ENCODE results near the gene CEMP1.

Gene CEMP1

GRCh38 chr16:2497116-2497630 is 34.0 kb downstream of the CEMP1 start:
- Histone ChIP-seq H3K36me3 (replicated peaks; ENCODE audit: low read depth, low read length) (no peaks in the 10 kb centered on the region), H3K27me3 (ENCODE audit: low read depth, low read length) (no peaks in the 10 kb centered on the region), H4K20me1 (ENCODE audit: insufficient read depth, low read length) (no peaks in the 10 kb centered on the region), H3K79me2 (ENCODE audit: low read length) (no peaks in the 10 kb centered on the region), H3K4me3 (ENCODE audit: low read length) (no peak overlapping the region), H3K4me1 (ENCODE audit: low read length) (peaks cover 9% of the 10 kb centered on the region), H3K9ac (ENCODE audit: low read length) (no peak overlapping the region), H2AFZ (ENCODE audit: low read depth, low read length) (no peak overlapping the region), H3K4me2 (ENCODE audit: low read length) (no peak overlapping the region), H3K9me3 (ENCODE audit: insufficient read depth, low read length) (no peaks in the 10 kb centered on the region), H3K27ac (ENCODE audit: low read length) (no peak overlapping the region)
- no peak for TF ChIP-seq CTCF (IDR thresholded peaks at IDR 0.05; ENCODE audit: low read depth, low read length)
- TF ChIP-seq EZH2phosphoT487 (IDR thresholded peaks at IDR 0.05; ENCODE audit: low read depth) = no peak

- Histone ChIP-seq H3K9ac (ENCODE audit: low read length) (no peak overlapping the region), H3K4me1 (ENCODE audit: low read length) (peaks cover 6% of the 10 kb centered on the region), H3K4me2 (ENCODE audit: low read length) (no peak overlapping the region), H2AFZ (ENCODE audit: low read depth, low read length) (no peak overlapping the region), H3K9me3 (ENCODE audit: insufficient read depth, low read length) (no peaks in the 10 kb centered on the region), H4K20me1 (ENCODE audit: insufficient read depth, low read length) (no peaks in the 10 kb centered on the region), H3K27me3 (ENCODE audit: low read depth, low read length) (no peaks in the 10 kb centered on the region), H3K4me3 (ENCODE audit: low read length) (no peak overlapping the region), H3K36me3 (replicated peaks; ENCODE audit: low read depth, low read length) (no peaks in the 10 kb centered on the region), H3K79me2 (ENCODE audit: low read length) (no peaks in the 10 kb centered on the region), H3K27ac (ENCODE audit: low read length) (no peak overlapping the region)
- TF ChIP-seq CTCF (IDR thresholded peaks at IDR 0.05; ENCODE audit: low read depth, low read length) = no peak
- TF ChIP-seq EZH2phosphoT487 (IDR thresholded peaks at IDR 0.05; ENCODE audit: low read depth) = no peak
Observed at GRCh38 chr16:2496223-2497115, 34.7 kb downstream of the CEMP1 start.

GRCh38 chr16:2495041-2495440 is 36.2 kb downstream of the CEMP1 start:
- Histone ChIP-seq H2AFZ (ENCODE audit: low read depth, low read length) (no peak overlapping the region), H3K79me2 (ENCODE audit: low read length) (no peaks in the 10 kb centered on the region)

More at GRCh38 chr16:2495041-2495440, 36.2 kb downstream of the CEMP1 start:
- Histone ChIP-seq H3K4me2 (ENCODE audit: low read length) (no peak overlapping the region), H3K27ac (ENCODE audit: low read length) (no peak overlapping the region), H3K27me3 (ENCODE audit: low read depth, low read length) (no peaks in the 10 kb centered on the region), H3K36me3 (replicated peaks; ENCODE audit: low read depth, low read length) (no peaks in the 10 kb centered on the region), H3K9me3 (ENCODE audit: insufficient read depth, low read length) (no peaks in the 10 kb centered on the region), H3K4me3 (ENCODE audit: low read length) (no peak overlapping the region), H3K4me1 (ENCODE audit: low read length) (no peaks in the 10 kb centered on the region), H3K9ac (ENCODE audit: low read length) (no peak overlapping the region), H4K20me1 (ENCODE audit: insufficient read depth, low read length) (no peaks in the 10 kb centered on the region)
- no peak for TF ChIP-seq CTCF (IDR thresholded peaks at IDR 0.05; ENCODE audit: low read depth, low read length)
- TF ChIP-seq EZH2phosphoT487 (IDR thresholded peaks at IDR 0.05; ENCODE audit: low read depth) = no peak
